HG02970 (cell line): Measurements from ENCODE around the gene NAP1L1.
"Not testable (repeated sequence)": the region's sequence is repeated elsewhere in the genome, so short reads cannot be mapped to it uniquely, and the experiment has no call there.

Experiments used
- ATAC-seq: cut with Tn5 transposase; IDR thresholded peaks from one replicate; pipeline ENCODE4 v1.9.1; 2021; ENCODE audit warnings: mild to moderate bottlenecking, moderate library complexity, moderate number of reproducible peaks; ENCODE audit not compliant: unreplicated experiment, low FRiP score

Gene NAP1L1

GRCh38 chr12:75996861-75997447 lies 87.5 kb downstream of the NAP1L1 start:
- no peak for ATAC-seq

- no peak for ATAC-seq
Observed at GRCh38 chr12:75995691-75996090, 88.8 kb downstream of the NAP1L1 start.

GRCh38 chr12:75994069-75994740 lies 90.3 kb downstream of the NAP1L1 start:
- ATAC-seq = no peak

- no peak for ATAC-seq
Observed at GRCh38 chr12:75991753-75992152, 92.7 kb downstream of the NAP1L1 start.

- no peak for ATAC-seq
Observed at GRCh38 chr12:75990189-75990912, 94.1 kb downstream of the NAP1L1 start.

GRCh38 chr12:75987709-75988108 lies 96.8 kb downstream of the NAP1L1 start:
- ATAC-seq = not testable (repeated sequence)
